Measurements from ENCODE around the gene CATSPERD.

GRCh38 chr19:5767949-5768348 is 47.5 kb downstream of the CATSPERD start:
- TF ChIP-seq SMARCE1 (IDR thresholded peaks at IDR 0.05), result no peak
- TF ChIP-seq HNRNPH1 (optimal IDR thresholded peaks at IDR 0.05; ENCODE audit: low read depth, low read length), result no peak

All from K562 (cell line).